ENCODE results near the gene RNF214. TPM values are rescaled to one million over a fixed set of nuclear protein-coding genes. Genes with fewer than 3 reads are reported as not detected.

The RNF214 gene
- polyA plus RNA-seq, 1 donor from 2014 or later = 7.6 TPM

GRCh38 chr11:117232911-117233409 is 489 bp downstream of the RNF214 start:
- H3K4me2 ChIP-seq (ENCODE audit: low read length) = peak overlapping the region; percentile 94
- peaks cover 5% of the 10 kb centered on the region for H3K36me3 ChIP-seq (ENCODE audit: insufficient read depth, low read length)
- H3K27me3 ChIP-seq (ENCODE audit: insufficient read depth, low read depth, low read length) = no peaks in the 10 kb centered on the region
- H3K79me2 ChIP-seq (replicated peaks; ENCODE audit: insufficient read depth, low read length) = peaks cover 49% of the 10 kb centered on the region
- H3K9me2 ChIP-seq (ENCODE audit: insufficient read depth, low read length) = no peaks in the 10 kb centered on the region
- TF ChIP-seq TAF1 (IDR thresholded peaks at IDR 0.05; ENCODE audit: low read depth) (no peak), MXI1 (conservative IDR thresholded peaks at IDR 0.05; ENCODE audit: poor library complexity, severe bottlenecking) (peak; percentile 11)
- no peaks in the 10 kb centered on the region for H3K9me3 ChIP-seq (ENCODE audit: low read length)
- peak overlapping the region; percentile 96 for H3K4me3 ChIP-seq (ENCODE audit: low read length)
- no peaks in the 10 kb centered on the region for H3F3A ChIP-seq (ENCODE audit: insufficient read depth, low read length, poor library complexity, severe bottlenecking)
- peak overlapping the region; percentile 99 for H3K9ac ChIP-seq (ENCODE audit: low read length)
- peak overlapping the region; percentile 88 for H2AFZ ChIP-seq (ENCODE audit: low read depth, low read length)
- peak overlapping the region; percentile 65 for H3K27ac ChIP-seq (ENCODE audit: low read length)
- H4K20me1 ChIP-seq (ENCODE audit: insufficient read depth) = no peaks in the 10 kb centered on the region

GRCh38 chr11:117238221-117238620 is 5.8 kb downstream of the RNF214 start:
- no peak for TF ChIP-seq CTCF (IDR thresholded peaks at IDR 0.05; ENCODE audit: poor library complexity, severe bottlenecking)
- Histone ChIP-seq H3K27ac (ENCODE audit: low read length) (no peak overlapping the region), H3K36me3 (ENCODE audit: insufficient read depth, low read length) (peaks cover 5% of the 10 kb centered on the region), H3K79me2 (replicated peaks; ENCODE audit: insufficient read depth, low read length) (peaks cover 23% of the 10 kb centered on the region), H2AFZ (ENCODE audit: low read depth, low read length) (no peak overlapping the region), H3K9me3 (ENCODE audit: low read length) (no peaks in the 10 kb centered on the region), H4K20me1 (ENCODE audit: insufficient read depth) (no peaks in the 10 kb centered on the region), H3K4me2 (ENCODE audit: low read length) (no peak overlapping the region), H3K9me2 (ENCODE audit: insufficient read depth, low read length) (no peaks in the 10 kb centered on the region), H3K4me3 (ENCODE audit: low read length) (no peak overlapping the region), H3K27me3 (ENCODE audit: insufficient read depth, low read depth, low read length) (no peaks in the 10 kb centered on the region), H3F3A (ENCODE audit: insufficient read depth, low read length, poor library complexity, severe bottlenecking) (no peaks in the 10 kb centered on the region), H3K9ac (ENCODE audit: low read length) (no peak overlapping the region)

GRCh38 chr11:117239295-117239694 is 6.8 kb downstream of the RNF214 start:
- peaks cover 12% of the 10 kb centered on the region for H3K79me2 ChIP-seq (replicated peaks; ENCODE audit: insufficient read depth, low read length)
- no peak overlapping the region for H3K4me3 ChIP-seq (ENCODE audit: low read length)
- H3F3A ChIP-seq (ENCODE audit: insufficient read depth, low read length, poor library complexity, severe bottlenecking) = no peaks in the 10 kb centered on the region
- no peak overlapping the region for H2AFZ ChIP-seq (ENCODE audit: low read depth, low read length)
- H4K20me1 ChIP-seq (ENCODE audit: insufficient read depth) = no peaks in the 10 kb centered on the region
- no peaks in the 10 kb centered on the region for H3K9me3 ChIP-seq (ENCODE audit: low read length)
- TF ChIP-seq REST (IDR thresholded peaks at IDR 0.05; ENCODE audit: borderline replicate concordance) (no peak), CTCF (IDR thresholded peaks at IDR 0.05; ENCODE audit: poor library complexity, severe bottlenecking) (no peak), TAF1 (IDR thresholded peaks at IDR 0.05; ENCODE audit: low read depth) (no peak), EP300 (conservative IDR thresholded peaks at IDR 0.05; ENCODE audit: poor library complexity, severe bottlenecking) (no peak), EZH2 (IDR thresholded peaks at IDR 0.05; ENCODE audit: borderline replicate concordance, insufficient read depth, low read length, poor library complexity, severe bottlenecking) (no peak), SMC3 (conservative IDR thresholded peaks at IDR 0.05; ENCODE audit: poor library complexity) (no peak), POLR2AphosphoS5 (IDR thresholded peaks at IDR 0.05) (no peak), MXI1 (conservative IDR thresholded peaks at IDR 0.05; ENCODE audit: poor library complexity, severe bottlenecking) (no peak), RAD21 (conservative IDR thresholded peaks at IDR 0.05) (no peak)
- no peak overlapping the region for H3K9ac ChIP-seq (ENCODE audit: low read length)
- H3K27ac ChIP-seq (ENCODE audit: low read length) = no peak overlapping the region
- no peaks in the 10 kb centered on the region for H3K9me2 ChIP-seq (ENCODE audit: insufficient read depth, low read length)
- no peaks in the 10 kb centered on the region for H3K27me3 ChIP-seq (ENCODE audit: insufficient read depth, low read depth, low read length)
- H3K4me2 ChIP-seq (ENCODE audit: low read length) = no peak overlapping the region
- H3K36me3 ChIP-seq (ENCODE audit: insufficient read depth, low read length) = peaks cover 5% of the 10 kb centered on the region
